ENCODE data around the gene LPIN1. TPM values are rescaled to one million over a fixed set of nuclear protein-coding genes. Genes with fewer than 3 reads are reported as not detected.

The LPIN1 gene
- total and polyA plus RNA-seq, 7 experiments from 2014 or later = 25.5 to 88.1 (median 70.6) TPM

DNA sequence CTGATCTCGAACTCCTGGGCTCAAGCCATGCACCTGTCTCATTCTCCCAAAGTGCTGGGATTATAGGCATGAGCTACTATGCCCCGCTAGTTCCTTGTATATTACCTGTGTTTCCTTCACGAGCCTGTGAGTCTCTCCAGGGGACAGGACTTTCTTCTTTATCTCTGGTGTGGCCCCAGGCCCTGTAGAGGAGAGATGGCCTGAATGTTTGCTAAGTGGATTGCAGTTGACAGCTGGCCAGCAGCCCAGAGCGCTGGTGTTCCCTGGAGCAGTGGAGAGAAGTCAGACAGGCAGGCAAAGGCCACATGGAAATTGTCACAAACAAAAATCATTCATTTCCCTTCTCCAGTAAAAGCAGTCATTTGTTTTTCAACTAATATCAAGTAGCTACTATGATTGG is 17.9 kb downstream of the LPIN1 start:
- peaks cover 3 to 4% of the 10 kb centered on the region in 2 donors for H3K4me1 ChIP-seq (ENCODE audit: control insufficient read depth in 2 of 2, insufficient read depth in 2 of 2, low read length in 2 of 2)
- ChIA-PET POLR2A (interaction anchor here (1.2 to 2.2 kb wide), 2 partner anchors 10 to 15 kb away, joined by 3 to 6 read pairs; no protein-coding TSS in a partner anchor), CTCF (interaction anchor here (1.9 kb wide), 1 partner anchor 10 kb away, joined by 4 read pairs; no protein-coding TSS in a partner anchor)
- peaks cover 16 to 56% (median 19%) of the 10 kb centered on the region in 3 experiments for H3K36me3 ChIP-seq (ENCODE audit: control insufficient read depth in 2 of 3, insufficient read depth in 3 of 3, low read length in 3 of 3)
- H3K9me3 ChIP-seq (ENCODE audit: control insufficient read depth in 2 of 3, low read length in 3 of 3) = no peaks in the 10 kb centered on the region
- intact Hi-C loops (cut with micrococcal nuclease) = no loop called here
- Mint-ChIP-seq H3K36me3 (peaks cover 21 to 57% (median 40%) of the 10 kb centered on the region in 5 donors), H3K27me3 (no peaks in the 10 kb centered on the region), H3K27ac (peak overlapping the region in 5 of 9 donors; percentile 14 to 59 (median 32)), H3K9me3 (no peaks in the 10 kb centered on the region), H3K4me3 (no peak overlapping the region), H3K4me1 (peaks cover 26 to 43% (median 37%) of the 10 kb centered on the region in 7 donors)
- DNase-seq (no peak), ATAC-seq (no peak)
- H3K4me3 ChIP-seq (ENCODE audit: low read length) = no peak overlapping the region
- no peak overlapping the region for H3K27ac ChIP-seq (ENCODE audit: low read depth, low read length)
- no peaks in the 10 kb centered on the region for H3K27me3 ChIP-seq (ENCODE audit: control insufficient read depth in 2 of 2, insufficient read depth in 2 of 2, low read length in 2 of 2)

DNA sequence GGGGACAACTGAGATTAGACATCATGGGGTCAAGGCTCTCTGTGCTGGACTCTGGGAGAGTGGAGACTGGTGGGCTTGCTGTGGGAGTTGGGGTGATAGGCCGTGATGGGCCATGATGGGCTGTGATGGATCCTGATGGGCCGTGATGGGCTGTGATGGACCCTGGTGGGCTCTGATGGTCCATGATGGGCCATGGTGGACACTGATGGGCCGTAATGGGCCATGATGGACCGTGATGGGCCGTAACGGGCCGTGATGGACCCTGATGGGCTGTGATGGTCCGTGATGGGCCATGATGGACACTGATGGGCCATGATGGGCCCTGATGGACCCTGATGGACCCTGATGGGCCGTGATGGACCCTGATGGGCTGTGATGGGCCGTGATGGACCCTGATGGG is 18.5 kb downstream of the LPIN1 start:
- ChIA-PET POLR2A (interaction anchor here (0.9 to 2.2 kb wide), 3 partner anchors 11 to 35 kb away, joined by 3 to 6 read pairs (median 3); no protein-coding TSS in a partner anchor), CTCF (interaction anchor here (1.2 to 1.9 kb wide), 2 partner anchors 10 to 17 kb away, joined by 4 to 11 read pairs; no protein-coding TSS in a partner anchor)
- ATAC-seq (no peak), DNase-seq (no peak)
- peaks cover 21 to 60% (median 40%) of the 10 kb centered on the region in 5 donors for H3K36me3 Mint-ChIP-seq
- peaks cover 3 to 4% of the 10 kb centered on the region in 2 donors for H3K4me1 ChIP-seq (ENCODE audit: control insufficient read depth in 2 of 2, insufficient read depth in 2 of 2, low read length in 2 of 2)
- intact Hi-C loops (cut with micrococcal nuclease) = no loop called here
- H3K27me3 ChIP-seq (ENCODE audit: control insufficient read depth in 2 of 2, insufficient read depth in 2 of 2, low read length in 2 of 2) = no peaks in the 10 kb centered on the region
- no peaks in the 10 kb centered on the region for H3K27me3 Mint-ChIP-seq
- H3K4me3 Mint-ChIP-seq = no peak overlapping the region
- no peak overlapping the region for H3K27ac ChIP-seq (ENCODE audit: low read depth, low read length)
- H3K27ac Mint-ChIP-seq = peak overlapping the region in 4 of 9 donors; percentile 14 to 59 (median 35)
- H3K9me3 Mint-ChIP-seq = no peaks in the 10 kb centered on the region
- H3K4me1 Mint-ChIP-seq = peaks cover 26 to 43% (median 37%) of the 10 kb centered on the region in 7 donors
- H3K4me3 ChIP-seq (ENCODE audit: low read length) = no peak overlapping the region
- peaks cover 16 to 60% (median 24%) of the 10 kb centered on the region in 3 experiments for H3K36me3 ChIP-seq (ENCODE audit: control insufficient read depth in 2 of 3, insufficient read depth in 3 of 3, low read length in 3 of 3)
- H3K9me3 ChIP-seq (ENCODE audit: control insufficient read depth in 2 of 3, low read length in 3 of 3) = no peaks in the 10 kb centered on the region

DNA sequence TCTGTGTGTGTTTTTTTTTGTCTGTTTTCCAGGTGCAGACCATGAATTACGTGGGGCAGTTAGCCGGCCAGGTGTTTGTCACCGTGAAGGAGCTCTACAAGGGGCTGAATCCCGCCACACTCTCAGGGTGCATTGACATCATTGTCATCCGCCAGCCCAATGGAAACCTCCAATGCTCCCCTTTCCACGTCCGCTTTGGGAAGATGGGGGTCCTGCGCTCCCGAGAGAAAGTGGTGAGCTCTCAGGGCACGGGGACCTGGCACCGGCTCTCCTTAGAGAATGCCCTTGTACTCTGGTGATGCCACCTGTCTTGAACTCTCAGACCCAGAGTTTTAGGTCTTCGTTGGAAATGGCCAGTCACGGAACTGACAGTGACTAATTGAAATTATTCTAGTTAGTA is 19.1 kb downstream of the LPIN1 start:
- H3K27ac ChIP-seq (ENCODE audit: low read depth, low read length) = no peak overlapping the region
- H3K9me3 ChIP-seq (ENCODE audit: control insufficient read depth in 2 of 3, low read length in 3 of 3) = no peaks in the 10 kb centered on the region
- no peaks in the 10 kb centered on the region for H3K27me3 ChIP-seq (ENCODE audit: control insufficient read depth in 2 of 2, insufficient read depth in 2 of 2, low read length in 2 of 2)
- Mint-ChIP-seq H3K4me3 (no peak overlapping the region), H3K27me3 (no peaks in the 10 kb centered on the region), H3K9me3 (no peaks in the 10 kb centered on the region), H3K27ac (peak overlapping the region in 1 of 9 donors; percentile 59), H3K36me3 (peaks cover 21 to 63% (median 40%) of the 10 kb centered on the region in 5 donors), H3K4me1 (peaks cover 24 to 41% (median 36%) of the 10 kb centered on the region in 7 donors)
- ChIA-PET CTCF (interaction anchor here (1.2 to 1.9 kb wide), 2 partner anchors 9 to 16 kb away, joined by 4 to 11 read pairs; no protein-coding TSS in a partner anchor), POLR2A (interaction anchor here (0.9 to 2.2 kb wide), 3 partner anchors 12 to 36 kb away, joined by 3 to 6 read pairs (median 3); no protein-coding TSS in a partner anchor)
- ATAC-seq = no peak
- intact Hi-C loops (cut with micrococcal nuclease) = no loop called here
- peaks cover 16 to 66% (median 24%) of the 10 kb centered on the region in 3 experiments for H3K36me3 ChIP-seq (ENCODE audit: control insufficient read depth in 2 of 3, insufficient read depth in 3 of 3, low read length in 3 of 3)
- no peak overlapping the region for H3K4me3 ChIP-seq (ENCODE audit: low read length)
- no peak for DNase-seq
- peaks cover 3 to 4% of the 10 kb centered on the region in 2 donors for H3K4me1 ChIP-seq (ENCODE audit: control insufficient read depth in 2 of 2, insufficient read depth in 2 of 2, low read length in 2 of 2)

DNA sequence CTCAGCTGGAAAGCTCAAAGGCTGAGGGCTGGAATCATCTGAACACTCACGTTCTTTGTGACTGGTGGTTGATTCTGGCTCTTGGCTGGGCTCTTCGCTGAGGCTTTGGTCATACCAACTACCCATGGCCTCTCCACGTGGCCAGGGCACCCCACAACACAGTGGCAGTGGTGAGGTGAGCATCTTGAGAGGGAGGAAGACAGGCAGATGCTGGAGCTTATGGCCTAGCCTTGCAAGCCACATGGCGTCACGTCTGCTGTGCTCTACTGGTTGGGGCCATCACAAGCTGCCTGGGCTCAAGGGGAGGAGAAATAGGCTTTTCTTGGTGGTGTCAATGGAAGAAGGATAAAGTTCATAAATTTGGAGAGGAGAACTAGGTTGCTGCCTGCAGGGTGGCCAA is 19.6 kb downstream of the LPIN1 start:
- intact Hi-C loops (cut with micrococcal nuclease) = no loop called here
- peaks cover 16 to 71% (median 24%) of the 10 kb centered on the region in 3 experiments for H3K36me3 ChIP-seq (ENCODE audit: control insufficient read depth in 2 of 3, insufficient read depth in 3 of 3, low read length in 3 of 3)
- H3K4me1 ChIP-seq (ENCODE audit: control insufficient read depth in 2 of 2, insufficient read depth in 2 of 2, low read length in 2 of 2) = peaks cover 3 to 4% of the 10 kb centered on the region in 2 donors
- no peak for DNase-seq
- H3K9me3 Mint-ChIP-seq = no peaks in the 10 kb centered on the region
- CTCF ChIA-PET = interaction anchor here (0.8 to 1.9 kb wide), 4 partner anchors 9 to 16 kb away, joined by 3 to 11 read pairs (median 4); no protein-coding TSS in a partner anchor
- peaks cover 19 to 36% (median 33%) of the 10 kb centered on the region in 7 donors for H3K4me1 Mint-ChIP-seq
- no peak overlapping the region for H3K27ac ChIP-seq (ENCODE audit: low read depth, low read length)
- POLR2A ChIA-PET = interaction anchor here (0.9 to 2.2 kb wide), 3 partner anchors 12 to 36 kb away, joined by 3 to 6 read pairs (median 4); no protein-coding TSS in a partner anchor
- H3K27me3 Mint-ChIP-seq = no peaks in the 10 kb centered on the region
- no peak for ATAC-seq
- no peak overlapping the region for H3K4me3 Mint-ChIP-seq
- peaks cover 23 to 64% (median 40%) of the 10 kb centered on the region in 5 donors for H3K36me3 Mint-ChIP-seq
- no peaks in the 10 kb centered on the region for H3K27me3 ChIP-seq (ENCODE audit: control insufficient read depth in 2 of 2, insufficient read depth in 2 of 2, low read length in 2 of 2)
- peak overlapping the region in 4 of 9 donors; percentile 49 to 84 (median 78) for H3K27ac Mint-ChIP-seq
- H3K4me3 ChIP-seq (ENCODE audit: low read length) = no peak overlapping the region
- no peaks in the 10 kb centered on the region for H3K9me3 ChIP-seq (ENCODE audit: control insufficient read depth in 2 of 3, low read length in 3 of 3)

DNA sequence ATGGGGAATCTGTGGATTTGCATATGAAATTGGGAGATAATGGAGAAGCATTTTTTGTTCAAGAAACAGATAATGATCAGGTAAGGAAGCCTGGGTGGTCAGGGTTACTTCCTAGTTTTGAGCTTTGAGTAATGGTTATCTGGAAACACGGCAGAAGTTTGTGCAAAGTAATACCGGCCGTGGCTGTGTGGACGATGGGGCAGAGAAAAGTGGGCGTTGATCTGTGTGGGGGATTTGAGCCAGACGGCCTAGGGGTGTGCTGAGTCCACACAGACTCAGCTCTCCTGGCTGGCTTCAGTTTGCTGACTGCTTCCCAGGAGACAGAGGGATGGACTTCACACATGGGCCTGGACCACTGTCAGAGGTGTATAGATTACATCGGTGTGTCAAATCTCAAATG is 21.3 kb downstream of the LPIN1 start:
- Histone ChIP-seq H3K4me1 (ENCODE audit: control insufficient read depth in 2 of 2, insufficient read depth in 2 of 2, low read length in 2 of 2) (no peaks in the 10 kb centered on the region), H3K9me3 (ENCODE audit: control insufficient read depth in 2 of 3, low read length in 3 of 3) (no peaks in the 10 kb centered on the region), H3K27ac (ENCODE audit: low read depth, low read length) (no peak overlapping the region), H3K4me3 (ENCODE audit: low read length) (no peak overlapping the region), H3K36me3 (ENCODE audit: control insufficient read depth in 2 of 3, insufficient read depth in 3 of 3, low read length in 3 of 3) (peaks cover 22 to 85% (median 24%) of the 10 kb centered on the region in 3 experiments), H3K27me3 (ENCODE audit: control insufficient read depth in 2 of 2, insufficient read depth in 2 of 2, low read length in 2 of 2) (no peaks in the 10 kb centered on the region)
- intact Hi-C loops (cut with micrococcal nuclease) = no loop called here
- POLR2A ChIA-PET = interaction anchor here (0.7 to 1.2 kb wide), 2 partner anchors 11 to 21 kb away, joined by 3 read pairs; no protein-coding TSS in a partner anchor
- Mint-ChIP-seq H3K4me1 (peaks cover 2 to 27% (median 18%) of the 10 kb centered on the region in 7 donors), H3K27ac (peak overlapping the region in 4 of 9 donors; percentile 4 to 70 (median 58)), H3K9me3 (no peaks in the 10 kb centered on the region), H3K4me3 (no peak overlapping the region), H3K27me3 (no peaks in the 10 kb centered on the region), H3K36me3 (peaks cover 29 to 72% (median 44%) of the 10 kb centered on the region in 5 donors)
- DNase-seq = no peak
- CTCF ChIA-PET = no interaction called here
- peak; percentile 56 for ATAC-seq

DNA sequence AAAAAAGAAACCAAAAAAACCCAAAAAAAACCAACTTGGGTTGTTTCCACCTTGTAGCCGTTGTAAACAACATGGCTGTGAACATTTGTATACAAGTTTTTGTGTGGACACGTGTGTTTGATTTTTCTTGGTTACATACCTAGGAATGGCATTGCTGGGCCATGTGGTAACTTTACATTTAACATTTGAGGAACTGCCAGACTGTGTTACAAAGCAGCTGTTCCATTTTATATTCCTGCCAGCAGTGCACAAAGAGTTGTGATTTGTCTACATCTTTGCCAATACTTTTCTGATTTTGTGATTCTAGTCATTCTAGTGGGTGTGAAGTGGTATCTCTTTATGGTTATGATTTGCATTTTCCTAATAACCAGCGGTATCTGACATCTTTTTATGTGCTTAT is 22.5 kb downstream of the LPIN1 start:
- H3K27me3 ChIP-seq (ENCODE audit: control insufficient read depth in 2 of 2, insufficient read depth in 2 of 2, low read length in 2 of 2) = no peaks in the 10 kb centered on the region
- H3K27ac ChIP-seq (ENCODE audit: low read depth, low read length) = no peak overlapping the region
- H3K4me3 ChIP-seq (ENCODE audit: low read length) = no peak overlapping the region
- ATAC-seq (no peak), DNase-seq (no peak)
- Mint-ChIP-seq H3K4me3 (no peak overlapping the region), H3K9me3 (no peaks in the 10 kb centered on the region), H3K36me3 (peaks cover 34 to 73% (median 41%) of the 10 kb centered on the region in 5 donors), H3K27me3 (no peaks in the 10 kb centered on the region), H3K27ac (peak overlapping the region in 2 of 9 donors; percentile 63 to 79), H3K4me1 (peaks cover 4 to 33% (median 20%) of the 10 kb centered on the region in 7 donors)
- ChIA-PET CTCF (no interaction called here), POLR2A (no interaction called here)
- H3K9me3 ChIP-seq (ENCODE audit: control insufficient read depth in 2 of 3, low read length in 3 of 3) = no peaks in the 10 kb centered on the region
- intact Hi-C loops (cut with micrococcal nuclease) = no loop called here
- H3K36me3 ChIP-seq (ENCODE audit: control insufficient read depth in 2 of 3, insufficient read depth in 3 of 3, low read length in 3 of 3) = peaks cover 23 to 88% (median 24%) of the 10 kb centered on the region in 3 experiments
- no peaks in the 10 kb centered on the region for H3K4me1 ChIP-seq (ENCODE audit: control insufficient read depth in 2 of 2, insufficient read depth in 2 of 2, low read length in 2 of 2)
